Neural cell (in vitro differentiated cells): ENCODE data around the gene TMEM254.

ENCODE experiments used
- CTCF ChIP-seq: fragments of 450-650 bp; IDR thresholded peaks from 2 replicates; pipeline ENCODE4 v1.5.1; 2014; ENCODE audit warnings: antibody characterized with exemption, mild to moderate bottlenecking, moderate library complexity; ENCODE audit not compliant: poor library complexity, severe bottlenecking
- REST ChIP-seq: IDR thresholded peaks from 2 replicates; pipeline ENCODE4 v1.6.1; 2012; ENCODE audit warnings: borderline replicate concordance

- TF ChIP-seq CTCF (no peak), REST (no peak)
Measured at GRCh38 chr10:80118669-80119068, 40.2 kb downstream of the TMEM254 start.
